Fibroblast of lung (primary cell): ENCODE results near the gene MCF2L2.

Source experiments
- CTCF ChIP-seq, 2 donors: IDR thresholded peaks in 1 of 2; conservative IDR thresholded peaks in 1 of 2; 1 replicate in 1 of 2; 2 replicates in 1 of 2; pipeline ENCODE4 v1.5.1; 2011 to 2012; ENCODE audit warnings: low read length in 2 of 2, control low read depth in 1 of 2, inconsistent platforms in 1 of 2, low read depth in 1 of 2, mild to moderate bottlenecking in 1 of 2
- EZH2 ChIP-seq: IDR thresholded peaks from 2 replicates; pipeline ENCODE4 v1.5.1; 2012; ENCODE audit warnings: low read length, control low read depth, mild to moderate bottlenecking; ENCODE audit errors: missing control alignments

GRCh38 chr3:183155499-183155898 lies 272.9 kb downstream of the MCF2L2 start:
- TF ChIP-seq CTCF (conservative IDR thresholded peaks at IDR 0.05 in 1 of 2, IDR thresholded peaks at IDR 0.05 in 1 of 2; ENCODE audit: low read depth in 1 of 2, low read length in 2 of 2) (no peak), EZH2 (no peak)
